Measurements from ENCODE around the gene MPG.

DNA sequence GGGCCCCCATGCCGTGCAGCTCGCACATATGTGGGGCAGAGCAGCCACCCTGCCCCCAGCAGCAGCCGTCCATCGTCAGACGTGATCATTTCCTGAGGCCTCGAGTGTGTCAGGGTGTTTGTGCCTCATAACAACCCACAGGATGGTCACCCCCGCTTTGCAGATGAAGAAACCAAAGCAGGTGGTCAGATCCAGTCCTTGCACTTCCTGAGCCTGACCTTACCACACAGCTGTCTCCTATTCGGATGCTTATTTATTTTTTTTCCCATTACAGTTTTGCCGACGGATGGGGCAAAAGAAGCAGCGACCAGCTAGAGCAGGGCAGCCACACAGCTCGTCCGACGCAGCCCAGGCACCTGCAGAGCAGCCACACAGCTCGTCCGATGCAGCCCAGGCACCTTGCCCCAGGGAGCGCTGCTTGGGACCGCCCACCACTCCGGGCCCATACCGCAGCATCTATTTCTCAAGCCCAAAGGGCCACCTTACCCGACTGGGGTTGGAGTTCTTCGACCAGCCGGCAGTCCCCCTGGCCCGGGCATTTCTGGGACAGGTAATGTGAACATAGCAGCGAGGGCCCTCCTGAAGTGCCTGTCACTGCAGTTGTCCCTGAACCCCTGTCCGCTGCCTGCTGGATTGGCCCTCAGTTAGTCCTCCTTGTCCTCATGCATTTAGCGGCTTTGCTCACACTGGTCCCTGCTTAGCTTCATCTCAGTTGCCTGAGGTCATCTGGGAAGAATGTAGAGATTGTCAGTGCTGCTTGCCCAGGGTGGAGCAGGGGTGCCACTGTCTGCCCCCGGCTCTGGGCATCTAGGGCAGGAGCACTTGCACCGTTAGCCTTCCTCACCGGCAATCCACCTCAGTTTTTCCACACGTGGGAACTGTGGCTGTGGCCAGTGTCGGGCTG is 1.4 kb downstream of the MPG start:
- TF ChIP-seq, protein P1, sequence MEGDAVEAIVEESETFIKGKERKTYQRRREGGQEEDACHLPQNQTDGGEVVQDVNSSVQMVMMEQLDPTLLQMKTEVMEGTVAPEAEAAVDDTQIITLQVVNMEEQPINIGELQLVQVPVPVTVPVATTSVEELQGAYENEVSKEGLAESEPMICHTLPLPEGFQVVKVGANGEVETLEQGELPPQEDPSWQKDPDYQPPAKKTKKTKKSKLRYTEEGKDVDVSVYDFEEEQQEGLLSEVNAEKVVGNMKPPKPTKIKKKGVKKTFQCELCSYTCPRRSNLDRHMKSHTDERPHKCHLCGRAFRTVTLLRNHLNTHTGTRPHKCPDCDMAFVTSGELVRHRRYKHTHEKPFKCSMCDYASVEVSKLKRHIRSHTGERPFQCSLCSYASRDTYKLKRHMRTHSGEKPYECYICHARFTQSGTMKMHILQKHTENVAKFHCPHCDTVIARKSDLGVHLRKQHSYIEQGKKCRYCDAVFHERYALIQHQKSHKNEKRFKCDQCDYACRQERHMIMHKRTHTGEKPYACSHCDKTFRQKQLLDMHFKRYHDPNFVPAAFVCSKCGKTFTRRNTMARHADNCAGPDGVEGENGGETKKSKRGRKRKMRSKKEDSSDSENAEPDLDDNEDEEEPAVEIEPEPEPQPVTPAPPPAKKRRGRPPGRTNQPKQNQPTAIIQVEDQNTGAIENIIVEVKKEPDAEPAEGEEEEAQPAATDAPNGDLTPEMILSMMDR (IDR thresholded peaks at IDR 0.05): no peak
- TF ChIP-seq EZH2phosphoT487 (IDR thresholded peaks at IDR 0.05) (no peak), EZH2 (IDR thresholded peaks at IDR 0.05) (no peak)
